ENCODE results near the gene SORBS1. TPM values are rescaled to one million over a fixed set of nuclear protein-coding genes. Genes with fewer than 3 reads are reported as not detected.

Gene SORBS1
- total RNA-seq, 1 donor from 2014 or later = 30.7 TPM

- Mint-ChIP-seq H3K36me3 (ENCODE audit: insufficient read depth) (peaks cover 6% of the 10 kb centered on the region), H3K9me3 (ENCODE audit: low read depth) (no peaks in the 10 kb centered on the region), H3K27ac (no peak overlapping the region), H3K27me3 (peaks cover 4% of the 10 kb centered on the region), H3K4me3 (ENCODE audit: low read depth) (no peak overlapping the region), H3K4me1 (ENCODE audit: low read depth) (peaks cover 13% of the 10 kb centered on the region)
- no peak for DNase-seq (ENCODE audit: low spot score, unreplicated experiment)
- TF ChIP-seq CTCF (IDR thresholded peaks at IDR 0.05; ENCODE audit: unreplicated experiment) = no peak
Measured at GRCh38 chr10:95382596-95382995, 178.6 kb downstream of the SORBS1 start.

GRCh38 chr10:95382174-95382573 is 179.0 kb downstream of the SORBS1 start:
- H3K27ac Mint-ChIP-seq = no peak overlapping the region

GRCh38 chr10:95377950-95378349 is 183.2 kb downstream of the SORBS1 start:
- Mint-ChIP-seq H3K36me3 (ENCODE audit: insufficient read depth) (peaks cover 5% of the 10 kb centered on the region), H3K27me3 (no peaks in the 10 kb centered on the region), H3K27ac (no peak overlapping the region), H3K4me3 (ENCODE audit: low read depth) (no peak overlapping the region), H3K4me1 (ENCODE audit: low read depth) (peaks cover 2% of the 10 kb centered on the region), H3K9me3 (ENCODE audit: low read depth) (no peaks in the 10 kb centered on the region)
- DNase-seq (ENCODE audit: low spot score, unreplicated experiment) = no peak
- TF ChIP-seq CTCF (IDR thresholded peaks at IDR 0.05; ENCODE audit: unreplicated experiment) = no peak

More at GRCh38 chr10:95382174-95382573, 179.0 kb downstream of the SORBS1 start:
- H3K4me3 Mint-ChIP-seq (ENCODE audit: low read depth) = no peak overlapping the region
- no peak for DNase-seq (ENCODE audit: low spot score, unreplicated experiment)
- H3K4me1 Mint-ChIP-seq (ENCODE audit: low read depth) = peaks cover 13% of the 10 kb centered on the region
- TF ChIP-seq CTCF (IDR thresholded peaks at IDR 0.05; ENCODE audit: unreplicated experiment) = no peak
- peaks cover 5% of the 10 kb centered on the region for H3K36me3 Mint-ChIP-seq (ENCODE audit: insufficient read depth)
- no peaks in the 10 kb centered on the region for H3K9me3 Mint-ChIP-seq (ENCODE audit: low read depth)
- H3K27me3 Mint-ChIP-seq = peaks cover 4% of the 10 kb centered on the region

- peaks cover 4% of the 10 kb centered on the region for H3K36me3 Mint-ChIP-seq (ENCODE audit: insufficient read depth)
- no peak overlapping the region for H3K4me3 Mint-ChIP-seq (ENCODE audit: low read depth)
- H3K9me3 Mint-ChIP-seq (ENCODE audit: low read depth) = no peaks in the 10 kb centered on the region
- no peak for TF ChIP-seq CTCF (IDR thresholded peaks at IDR 0.05; ENCODE audit: unreplicated experiment)
- H3K27ac Mint-ChIP-seq = no peak overlapping the region
- peaks cover 11% of the 10 kb centered on the region for H3K27me3 Mint-ChIP-seq
- no peak for DNase-seq (ENCODE audit: low spot score, unreplicated experiment)
- H3K4me1 Mint-ChIP-seq (ENCODE audit: low read depth) = no peaks in the 10 kb centered on the region
Measured at GRCh38 chr10:95375418-95375817, 185.8 kb downstream of the SORBS1 start.

DNA sequence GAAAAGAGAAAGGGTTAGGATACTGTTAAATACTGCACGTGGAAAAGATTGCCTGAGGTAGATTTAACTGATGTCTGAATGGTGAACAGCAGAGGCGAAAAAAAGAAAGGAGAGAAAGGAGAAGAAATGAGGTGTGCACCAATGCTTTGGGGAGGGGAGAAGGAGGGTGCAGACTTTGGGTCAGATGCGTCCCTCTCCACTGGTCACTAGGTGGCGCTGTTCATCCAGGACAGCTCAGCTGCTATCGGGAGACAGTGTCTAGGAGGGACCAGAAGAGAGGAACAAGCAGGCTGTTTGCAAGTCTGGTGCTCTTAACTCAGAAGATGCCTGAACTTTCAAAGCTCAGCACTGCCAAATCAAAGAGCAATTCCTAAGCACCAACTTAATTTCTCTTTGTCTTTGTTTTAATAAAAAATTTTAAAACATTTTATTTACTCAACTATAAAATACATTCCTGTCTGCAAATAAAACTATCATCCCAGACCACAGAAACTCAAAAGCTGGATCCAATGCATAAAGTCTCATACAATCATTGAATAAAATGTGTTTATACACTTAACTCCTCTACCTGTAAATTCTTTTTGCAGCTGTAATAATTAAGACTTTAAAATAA is 186.5 kb downstream of the SORBS1 start:
- H3K36me3 Mint-ChIP-seq (ENCODE audit: insufficient read depth) = peaks cover 4% of the 10 kb centered on the region
- no peak overlapping the region for H3K4me3 Mint-ChIP-seq (ENCODE audit: low read depth)
- peak; percentile 65 for DNase-seq (ENCODE audit: low spot score, unreplicated experiment)
- peak; percentile 98 for TF ChIP-seq CTCF (IDR thresholded peaks at IDR 0.05; ENCODE audit: unreplicated experiment)
- H3K27ac Mint-ChIP-seq = no peak overlapping the region
- no peaks in the 10 kb centered on the region for H3K4me1 Mint-ChIP-seq (ENCODE audit: low read depth)
- H3K27me3 Mint-ChIP-seq = peaks cover 11% of the 10 kb centered on the region
- no peaks in the 10 kb centered on the region for H3K9me3 Mint-ChIP-seq (ENCODE audit: low read depth)

Data from progenitor cell of endocrine pancreas (in vitro differentiated cells).